K562 (cell line): Measurements from ENCODE around the gene HSPA13. TPM values are rescaled to one million over a fixed set of nuclear protein-coding genes. Genes with fewer than 3 reads are reported as not detected.

ENCODE experiments used
- HCFC1 ChIP-seq: IDR thresholded peaks from 2 replicates; pipeline ENCODE4 v1.6.1; 2012; ENCODE audit warnings: low read depth, low read length, improper control_type of control experiment
- MCM3 ChIP-seq: fragments of 450-650 bp; IDR thresholded peaks from 2 replicates; pipeline ENCODE4 v1.6.1; 2016
- RBM14 ChIP-seq: fragments of 200-400 bp; formaldehyde crosslinking; IDR thresholded peaks from 2 replicates; pipeline ENCODE4 v1.6.1; 2018; ENCODE audit warnings: low read depth, mild to moderate bottlenecking, low read length, moderate library complexity, borderline replicate concordance; ENCODE audit not compliant: insufficient read depth
- polyA plus RNA-seq, 8 experiments: library from polyadenylated mRNA; depleted of rRNA in 4 of 8; stranded (reverse) in 5 of 8; unstranded in 3 of 8; fragments of >200 nt; fragmentation: Nextera tagmentation in 2 of 8; fragmentation: Illumina TruSeq in 1 of 8; extraction: Ambion mirVana in 2 of 8; extraction: Trizol in 1 of 8; gene quantifications; 2 replicates each; pipeline versions ENCODE4 v1.2.1 to v1.2.3, GENCODE V29; 2011 to 2014; ENCODE audit warnings: inconsistent platforms in 1 of 8, missing spikeins in 1 of 8
- total RNA-seq, 7 experiments: library from RNA; depleted of rRNA in 6 of 7; stranded (reverse); fragments of >200 nt in 6 of 7; fragmentation: Illumina TruSeq in 2 of 7; extraction: Trizol in 2 of 7; gene quantifications; 2 replicates each; pipeline versions ENCODE4 v1.2.1 to v1.2.3, GENCODE V29; 2011 to 2021; ENCODE audit warnings: low replicate concordance in 1 of 7
- TF ChIP-seq, protein P1 (sequence below): fragments of 250-450 bp; sonication (Bioruptor Pico); IDR thresholded peaks from 2 replicates; pipeline ENCODE4 v1.4.0; 2020
- TF ChIP-seq, protein P2 (sequence below): fragments of 450-650 bp; IDR thresholded peaks from 2 replicates; pipeline ENCODE4 v1.6.1; 2014; ENCODE audit warnings: low read depth, mild to moderate bottlenecking, moderate library complexity, borderline replicate concordance
- TF ChIP-seq, protein P3 (sequence below): sonication (generic); formaldehyde crosslinking; IDR thresholded peaks from 2 replicates; pipeline ENCODE4 v1.8.0; 2022; ENCODE audit warnings: missing genetic modification reagents, mild to moderate bottlenecking, borderline replicate concordance
- TF ChIP-seq, protein P4 (sequence below): fragments of 450-650 bp; IDR thresholded peaks from 2 replicates; pipeline ENCODE4 v1.6.1; 2016; ENCODE audit warnings: borderline replicate concordance
- TF ChIP-seq, protein P5 (sequence below), 2 experiments: fragments of 450-650 bp in 1 of 2; sonication (generic) in 1 of 2; formaldehyde crosslinking in 1 of 2; IDR thresholded peaks; 2 replicates each; pipeline versions ENCODE4 v1.7.1 to v1.9.0; 2016 to 2022; ENCODE audit warnings: inconsistent platforms in 1 of 2, mild to moderate bottlenecking in 1 of 2, missing genetic modification reagents in 1 of 2
- TF ChIP-seq, protein P6 (sequence below): fragments of 450-650 bp; conservative IDR thresholded peaks from 2 replicates; pipeline ENCODE4 v1.6.1; 2016; ENCODE audit warnings: missing genetic modification characterization, low read depth, mild to moderate bottlenecking, control low read depth, missing compliant biosample characterization

The HSPA13 gene
- total and polyA plus RNA-seq, 9 of the 15 experiments (the other 6 are each of a cell fraction or from before 2014, with no cell fraction given) = 12.5 to 28.8 (median 23.9) TPM

DNA sequence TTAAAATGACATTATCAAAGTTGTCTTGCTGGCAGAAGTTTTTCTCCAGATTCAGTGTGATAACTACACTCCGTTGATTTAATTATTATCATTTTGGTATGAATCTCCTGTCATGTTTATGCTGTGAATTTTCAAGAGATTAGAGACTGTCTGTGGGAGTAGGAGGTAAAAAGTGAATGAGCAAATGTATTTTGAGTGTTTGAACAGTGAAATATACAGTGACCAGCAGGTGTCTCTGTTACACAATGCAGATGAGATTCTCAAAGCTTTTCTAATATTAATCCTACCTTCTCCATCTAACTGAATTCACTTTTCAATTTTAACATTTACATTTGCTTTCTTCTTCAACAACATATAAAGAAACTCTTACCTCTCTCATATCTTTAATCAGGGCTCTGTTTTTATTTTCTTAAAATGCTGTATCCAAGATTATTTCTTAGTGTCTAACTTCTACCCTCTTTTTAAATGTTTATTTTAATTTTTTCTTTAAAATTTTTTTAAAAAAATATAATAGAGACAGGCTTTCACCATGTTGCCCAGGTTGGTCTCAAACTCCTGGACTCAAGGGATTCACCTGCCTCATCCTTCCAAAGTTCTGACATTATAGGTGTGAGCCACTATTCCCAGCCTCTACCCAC is 20.9 kb upstream of the HSPA13 start (continued):
- TF ChIP-seq, protein P1, sequence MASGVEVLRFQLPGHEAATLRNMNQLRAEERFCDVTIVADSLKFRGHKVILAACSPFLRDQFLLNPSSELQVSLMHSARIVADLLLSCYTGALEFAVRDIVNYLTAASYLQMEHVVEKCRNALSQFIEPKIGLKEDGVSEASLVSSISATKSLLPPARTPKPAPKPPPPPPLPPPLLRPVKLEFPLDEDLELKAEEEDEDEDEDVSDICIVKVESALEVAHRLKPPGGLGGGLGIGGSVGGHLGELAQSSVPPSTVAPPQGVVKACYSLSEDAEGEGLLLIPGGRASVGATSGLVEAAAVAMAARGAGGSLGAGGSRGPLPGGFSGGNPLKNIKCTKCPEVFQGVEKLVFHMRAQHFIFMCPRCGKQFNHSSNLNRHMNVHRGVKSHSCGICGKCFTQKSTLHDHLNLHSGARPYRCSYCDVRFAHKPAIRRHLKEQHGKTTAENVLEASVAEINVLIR = no peak
- TF ChIP-seq, protein P2, sequence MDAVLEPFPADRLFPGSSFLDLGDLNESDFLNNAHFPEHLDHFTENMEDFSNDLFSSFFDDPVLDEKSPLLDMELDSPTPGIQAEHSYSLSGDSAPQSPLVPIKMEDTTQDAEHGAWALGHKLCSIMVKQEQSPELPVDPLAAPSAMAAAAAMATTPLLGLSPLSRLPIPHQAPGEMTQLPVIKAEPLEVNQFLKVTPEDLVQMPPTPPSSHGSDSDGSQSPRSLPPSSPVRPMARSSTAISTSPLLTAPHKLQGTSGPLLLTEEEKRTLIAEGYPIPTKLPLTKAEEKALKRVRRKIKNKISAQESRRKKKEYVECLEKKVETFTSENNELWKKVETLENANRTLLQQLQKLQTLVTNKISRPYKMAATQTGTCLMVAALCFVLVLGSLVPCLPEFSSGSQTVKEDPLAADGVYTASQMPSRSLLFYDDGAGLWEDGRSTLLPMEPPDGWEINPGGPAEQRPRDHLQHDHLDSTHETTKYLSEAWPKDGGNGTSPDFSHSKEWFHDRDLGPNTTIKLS = no peak
- TF ChIP-seq, protein P3, sequence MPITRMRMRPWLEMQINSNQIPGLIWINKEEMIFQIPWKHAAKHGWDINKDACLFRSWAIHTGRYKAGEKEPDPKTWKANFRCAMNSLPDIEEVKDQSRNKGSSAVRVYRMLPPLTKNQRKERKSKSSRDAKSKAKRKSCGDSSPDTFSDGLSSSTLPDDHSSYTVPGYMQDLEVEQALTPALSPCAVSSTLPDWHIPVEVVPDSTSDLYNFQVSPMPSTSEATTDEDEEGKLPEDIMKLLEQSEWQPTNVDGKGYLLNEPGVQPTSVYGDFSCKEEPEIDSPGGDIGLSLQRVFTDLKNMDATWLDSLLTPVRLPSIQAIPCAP (CRISPR knock-in tag) = no peak
- TF ChIP-seq, protein P4, sequence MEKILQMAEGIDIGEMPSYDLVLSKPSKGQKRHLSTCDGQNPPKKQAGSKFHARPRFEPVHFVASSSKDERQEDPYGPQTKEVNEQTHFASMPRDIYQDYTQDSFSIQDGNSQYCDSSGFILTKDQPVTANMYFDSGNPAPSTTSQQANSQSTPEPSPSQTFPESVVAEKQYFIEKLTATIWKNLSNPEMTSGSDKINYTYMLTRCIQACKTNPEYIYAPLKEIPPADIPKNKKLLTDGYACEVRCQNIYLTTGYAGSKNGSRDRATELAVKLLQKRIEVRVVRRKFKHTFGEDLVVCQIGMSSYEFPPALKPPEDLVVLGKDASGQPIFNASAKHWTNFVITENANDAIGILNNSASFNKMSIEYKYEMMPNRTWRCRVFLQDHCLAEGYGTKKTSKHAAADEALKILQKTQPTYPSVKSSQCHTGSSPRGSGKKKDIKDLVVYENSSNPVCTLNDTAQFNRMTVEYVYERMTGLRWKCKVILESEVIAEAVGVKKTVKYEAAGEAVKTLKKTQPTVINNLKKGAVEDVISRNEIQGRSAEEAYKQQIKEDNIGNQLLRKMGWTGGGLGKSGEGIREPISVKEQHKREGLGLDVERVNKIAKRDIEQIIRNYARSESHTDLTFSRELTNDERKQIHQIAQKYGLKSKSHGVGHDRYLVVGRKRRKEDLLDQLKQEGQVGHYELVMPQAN = no peak
- TF ChIP-seq RBM14 (no peak), HCFC1 (no peak), MCM3 (no peak)
- TF ChIP-seq, protein P5, sequence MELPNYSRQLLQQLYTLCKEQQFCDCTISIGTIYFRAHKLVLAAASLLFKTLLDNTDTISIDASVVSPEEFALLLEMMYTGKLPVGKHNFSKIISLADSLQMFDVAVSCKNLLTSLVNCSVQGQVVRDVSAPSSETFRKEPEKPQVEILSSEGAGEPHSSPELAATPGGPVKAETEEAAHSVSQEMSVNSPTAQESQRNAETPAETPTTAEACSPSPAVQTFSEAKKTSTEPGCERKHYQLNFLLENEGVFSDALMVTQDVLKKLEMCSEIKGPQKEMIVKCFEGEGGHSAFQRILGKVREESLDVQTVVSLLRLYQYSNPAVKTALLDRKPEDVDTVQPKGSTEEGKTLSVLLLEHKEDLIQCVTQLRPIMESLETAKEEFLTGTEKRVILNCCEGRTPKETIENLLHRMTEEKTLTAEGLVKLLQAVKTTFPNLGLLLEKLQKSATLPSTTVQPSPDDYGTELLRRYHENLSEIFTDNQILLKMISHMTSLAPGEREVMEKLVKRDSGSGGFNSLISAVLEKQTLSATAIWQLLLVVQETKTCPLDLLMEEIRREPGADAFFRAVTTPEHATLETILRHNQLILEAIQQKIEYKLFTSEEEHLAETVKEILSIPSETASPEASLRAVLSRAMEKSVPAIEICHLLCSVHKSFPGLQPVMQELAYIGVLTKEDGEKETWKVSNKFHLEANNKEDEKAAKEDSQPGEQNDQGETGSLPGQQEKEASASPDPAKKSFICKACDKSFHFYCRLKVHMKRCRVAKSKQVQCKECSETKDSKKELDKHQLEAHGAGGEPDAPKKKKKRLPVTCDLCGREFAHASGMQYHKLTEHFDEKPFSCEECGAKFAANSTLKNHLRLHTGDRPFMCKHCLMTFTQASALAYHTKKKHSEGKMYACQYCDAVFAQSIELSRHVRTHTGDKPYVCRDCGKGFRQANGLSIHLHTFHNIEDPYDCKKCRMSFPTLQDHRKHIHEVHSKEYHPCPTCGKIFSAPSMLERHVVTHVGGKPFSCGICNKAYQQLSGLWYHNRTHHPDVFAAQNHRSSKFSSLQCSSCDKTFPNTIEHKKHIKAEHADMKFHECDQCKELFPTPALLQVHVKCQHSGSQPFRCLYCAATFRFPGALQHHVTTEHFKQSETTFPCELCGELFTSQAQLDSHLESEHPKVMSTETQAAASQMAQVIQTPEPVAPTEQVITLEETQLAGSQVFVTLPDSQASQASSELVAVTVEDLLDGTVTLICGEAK (IDR thresholded peaks at IDR 0.05) = no peak
- TF ChIP-seq, protein P5 (CRISPR knock-in tag; IDR thresholded peaks at IDR 0.05) = no peak
- TF ChIP-seq, protein P6, sequence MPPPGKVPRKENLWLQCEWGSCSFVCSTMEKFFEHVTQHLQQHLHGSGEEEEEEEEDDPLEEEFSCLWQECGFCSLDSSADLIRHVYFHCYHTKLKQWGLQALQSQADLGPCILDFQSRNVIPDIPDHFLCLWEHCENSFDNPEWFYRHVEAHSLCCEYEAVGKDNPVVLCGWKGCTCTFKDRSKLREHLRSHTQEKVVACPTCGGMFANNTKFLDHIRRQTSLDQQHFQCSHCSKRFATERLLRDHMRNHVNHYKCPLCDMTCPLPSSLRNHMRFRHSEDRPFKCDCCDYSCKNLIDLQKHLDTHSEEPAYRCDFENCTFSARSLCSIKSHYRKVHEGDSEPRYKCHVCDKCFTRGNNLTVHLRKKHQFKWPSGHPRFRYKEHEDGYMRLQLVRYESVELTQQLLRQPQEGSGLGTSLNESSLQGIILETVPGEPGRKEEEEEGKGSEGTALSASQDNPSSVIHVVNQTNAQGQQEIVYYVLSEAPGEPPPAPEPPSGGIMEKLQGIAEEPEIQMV = no peak
